NCI-H2227 (cell line): ENCODE measurements around the gene S100A8.

Experiments used
- DNase-seq: peaks from one replicate; lab custom pipeline; 2025; ENCODE audit not compliant: unreplicated experiment; lab: John Stamatoyannopoulos, UW

Gene S100A8

DNA sequence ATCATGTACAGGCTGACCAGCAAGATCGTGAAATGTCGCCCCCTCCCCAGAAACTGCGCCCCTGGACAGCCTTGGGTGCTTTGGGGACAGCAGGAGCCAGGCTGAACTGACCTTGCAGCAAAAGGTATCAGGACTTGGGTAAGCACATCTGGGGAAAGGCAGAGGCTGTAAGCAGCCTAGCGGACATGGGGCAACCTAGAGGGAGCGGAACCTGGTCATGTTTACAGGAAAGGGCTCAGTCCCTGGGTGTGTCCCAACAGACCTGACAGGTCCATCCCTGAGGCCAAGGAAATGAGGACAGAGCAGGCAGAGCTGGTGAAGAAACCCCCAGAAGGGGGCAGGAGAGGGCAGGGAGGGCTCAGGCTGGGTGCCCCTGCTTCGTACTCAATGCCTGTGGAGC is 3.1 kb upstream of the S100A8 start:
- no peak for DNase-seq

DNA sequence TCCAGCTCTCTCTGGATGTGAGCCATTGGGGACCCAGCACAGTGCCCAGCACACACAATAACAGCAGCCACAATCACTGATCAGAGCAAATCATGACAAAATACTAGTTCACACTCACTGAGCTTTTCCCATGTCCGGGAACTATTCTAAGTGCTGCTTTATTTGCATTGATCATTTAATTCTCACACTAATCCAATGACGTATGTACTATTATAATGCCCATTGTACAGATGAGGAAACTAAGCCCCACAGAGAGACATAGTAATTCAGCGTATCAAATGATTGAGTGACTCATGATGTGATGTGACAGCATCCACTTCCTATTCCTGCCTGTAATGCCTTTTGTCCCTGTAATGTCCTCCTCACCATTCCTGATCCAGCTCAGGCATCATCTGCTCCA is 1.9 kb upstream of the S100A8 start:
- no peak for DNase-seq

DNA sequence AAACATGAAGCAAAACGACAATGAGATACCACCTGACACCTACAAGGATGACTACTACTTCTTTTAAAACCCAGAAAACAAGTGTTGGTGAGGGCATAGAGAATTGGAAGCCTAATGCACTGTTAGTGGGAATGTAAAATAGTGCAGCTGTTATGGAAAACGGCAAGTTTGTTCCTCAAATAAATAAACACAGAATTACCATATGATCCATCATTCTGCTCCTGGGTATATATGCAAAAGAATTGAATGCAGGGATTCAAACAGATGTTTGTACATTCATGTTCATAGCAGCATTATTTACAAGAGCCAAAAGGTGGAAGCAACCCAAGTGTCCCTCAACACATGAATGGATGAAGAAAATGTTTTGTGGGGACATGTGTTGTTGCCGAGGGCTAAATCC is 1.4 kb upstream of the S100A8 start:
- no peak for DNase-seq

DNA sequence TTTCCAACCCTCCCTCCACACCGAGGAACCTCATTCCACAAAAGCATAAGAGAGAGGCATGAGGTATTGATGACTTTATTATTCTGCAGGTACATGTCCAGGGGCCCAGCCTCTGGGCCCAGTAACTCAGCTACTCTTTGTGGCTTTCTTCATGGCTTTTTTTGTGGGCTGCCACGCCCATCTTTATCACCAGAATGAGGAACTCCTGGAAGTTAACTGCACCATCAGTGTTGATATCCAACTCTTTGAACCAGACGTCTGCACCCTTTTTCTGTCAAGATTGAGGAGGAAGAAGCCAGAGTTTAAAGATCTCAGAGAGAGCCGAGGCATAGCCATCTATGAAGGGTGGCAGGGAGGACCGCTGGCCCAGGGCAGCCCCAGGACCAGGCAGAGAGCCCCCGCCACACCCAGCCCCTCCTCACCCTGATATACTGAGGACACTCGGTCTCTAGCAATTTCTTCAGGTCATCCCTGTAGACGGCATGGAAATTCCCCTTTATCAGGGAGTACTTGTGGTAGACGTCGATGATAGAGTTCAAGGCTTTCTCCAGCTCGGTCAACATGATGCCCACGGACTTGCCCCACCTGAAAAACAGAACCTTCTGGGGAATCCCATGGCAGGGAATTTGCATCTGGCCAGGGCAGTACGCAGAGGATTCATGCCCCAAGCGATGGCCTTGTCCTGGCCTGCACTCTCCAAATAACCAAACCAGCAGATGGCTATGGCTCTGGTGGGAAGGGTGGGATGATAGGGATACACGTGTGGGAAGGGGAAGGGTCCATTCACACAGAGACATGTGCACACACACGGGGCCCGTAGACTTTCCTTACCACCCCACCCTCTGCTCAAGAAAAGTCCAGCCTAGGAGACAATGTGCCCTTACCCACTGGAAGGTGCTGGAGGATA is 647 bp downstream of the S100A8 start:
- no peak for DNase-seq

DNA sequence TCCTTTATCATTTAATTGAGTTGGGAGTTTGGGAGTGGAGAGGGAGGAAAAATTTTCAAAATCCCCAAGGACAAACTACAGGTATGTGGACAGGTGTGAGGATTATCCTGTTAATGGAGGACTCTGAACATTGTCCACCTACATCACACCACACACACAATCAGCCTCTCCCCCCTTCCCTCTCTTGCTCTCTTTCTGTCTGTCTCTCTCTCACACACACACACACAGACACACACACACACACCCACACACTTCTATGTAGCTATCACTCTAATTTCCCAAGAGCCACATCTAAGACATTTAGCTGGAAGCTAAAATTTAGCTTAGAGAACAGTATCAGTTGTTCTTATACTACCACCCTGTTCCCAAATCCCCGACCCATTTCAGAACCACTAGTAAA is 1.5 kb downstream of the S100A8 start:
- no peak for DNase-seq

DNA sequence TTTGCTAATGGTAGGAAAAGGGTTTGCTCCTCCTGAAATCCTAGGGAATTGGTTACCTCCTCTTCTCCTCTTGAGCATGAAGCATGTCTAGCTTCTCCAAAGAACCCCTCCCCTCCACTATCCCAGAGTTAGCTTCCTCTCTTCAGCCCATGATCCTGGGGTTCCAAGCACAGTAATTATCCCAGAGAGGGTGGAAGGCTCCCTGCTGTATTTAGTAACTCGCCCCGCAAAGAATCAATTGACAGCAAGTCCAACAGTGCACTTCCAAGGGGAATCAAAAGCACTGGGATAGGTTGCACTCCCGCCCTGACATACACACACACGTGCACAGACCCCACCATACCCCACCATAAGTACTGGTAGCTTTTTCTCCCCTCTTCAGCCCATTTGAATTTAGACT is 3.1 kb downstream of the S100A8 start:
- no peak for DNase-seq

DNA sequence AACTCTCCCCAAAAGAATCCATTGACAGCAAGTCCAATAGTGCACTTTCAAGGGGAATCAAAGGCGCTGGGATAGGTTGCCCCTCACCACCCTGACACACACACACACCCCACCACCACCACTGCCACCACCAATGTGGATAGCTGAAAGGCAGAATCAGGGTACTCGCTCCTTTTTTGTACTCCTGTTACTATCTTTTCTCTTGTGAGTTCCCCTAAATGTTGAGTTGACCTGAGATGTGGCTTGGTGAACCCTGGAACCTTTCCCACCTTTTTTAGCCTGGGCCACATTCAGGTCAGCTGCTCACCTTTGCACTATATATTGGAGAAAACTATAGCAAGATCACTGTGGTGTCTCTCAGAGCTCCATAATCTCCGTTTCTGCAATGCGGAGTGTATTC is 3.9 kb downstream of the S100A8 start:
- no peak for DNase-seq

DNA sequence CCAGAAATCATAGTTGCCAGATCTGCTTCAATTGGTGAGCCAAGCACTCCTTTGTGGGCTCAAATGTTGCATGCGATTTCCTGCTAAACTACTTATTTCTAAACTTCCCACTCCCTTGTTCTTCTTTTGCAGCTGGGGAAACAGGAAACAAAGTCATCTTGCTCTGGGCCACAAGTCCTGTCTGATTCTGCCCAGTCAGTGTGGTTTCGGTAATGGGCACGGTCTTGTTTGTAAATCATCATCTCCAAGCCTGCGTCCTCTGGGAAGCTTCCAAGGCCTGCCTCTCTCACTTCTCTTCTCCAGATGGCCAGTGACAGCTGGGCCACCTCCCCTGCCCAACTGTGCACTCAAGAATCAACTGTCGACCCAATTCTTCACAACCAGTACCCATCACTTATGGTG is 4.4 kb downstream of the S100A8 start:
- no peak for DNase-seq

DNA sequence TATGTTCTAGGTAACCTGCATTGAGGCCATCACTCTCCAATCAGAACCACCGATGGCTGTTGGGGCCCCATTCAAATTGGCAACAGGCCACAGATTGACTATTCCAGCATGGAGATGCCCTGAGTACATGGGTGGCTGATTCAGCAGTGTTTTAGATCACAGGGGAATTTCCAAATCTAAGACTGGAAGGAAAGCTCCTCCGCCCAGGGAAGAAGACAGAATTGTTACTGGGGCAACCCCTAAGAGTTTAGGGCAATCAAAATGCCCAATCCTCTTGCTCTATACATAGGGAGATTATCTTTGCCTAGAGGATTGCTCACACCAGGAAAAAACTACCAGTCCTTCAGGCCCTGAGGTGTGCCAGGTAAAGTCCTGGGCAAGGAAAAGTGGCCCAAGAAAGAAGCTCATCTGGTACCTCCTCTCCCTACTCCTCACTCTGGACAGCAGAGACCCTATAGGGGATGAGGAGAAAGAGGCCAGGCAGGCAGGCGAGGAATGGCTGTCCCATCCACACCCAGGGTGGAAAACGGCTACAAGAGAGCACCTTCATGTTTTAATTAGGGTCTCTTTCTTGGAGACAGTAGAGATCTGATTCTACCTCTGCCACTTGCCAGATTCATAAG is 5.8 kb downstream of the S100A8 start:
- DNase-seq = no peak

DNA sequence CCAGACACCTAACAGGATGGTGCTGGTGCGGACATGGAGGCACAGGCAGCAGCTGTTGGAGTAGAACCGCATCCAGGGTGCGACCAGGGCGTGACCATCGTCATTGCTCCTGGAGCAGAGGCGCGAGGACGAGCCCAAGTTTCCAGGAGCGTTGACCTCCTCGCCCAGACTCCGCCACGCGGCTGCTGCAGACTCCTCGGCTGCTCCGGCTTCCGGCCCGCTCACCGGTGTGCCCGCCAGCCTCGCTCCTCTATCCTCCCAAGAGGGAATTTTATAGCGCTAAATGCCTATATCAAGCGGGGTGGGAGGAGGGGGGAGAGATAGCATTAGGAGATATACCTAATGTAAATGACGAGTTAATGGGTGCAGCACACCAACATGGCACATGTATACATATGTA is 10.2 kb downstream of the S100A8 start:
- no peak for DNase-seq

DNA sequence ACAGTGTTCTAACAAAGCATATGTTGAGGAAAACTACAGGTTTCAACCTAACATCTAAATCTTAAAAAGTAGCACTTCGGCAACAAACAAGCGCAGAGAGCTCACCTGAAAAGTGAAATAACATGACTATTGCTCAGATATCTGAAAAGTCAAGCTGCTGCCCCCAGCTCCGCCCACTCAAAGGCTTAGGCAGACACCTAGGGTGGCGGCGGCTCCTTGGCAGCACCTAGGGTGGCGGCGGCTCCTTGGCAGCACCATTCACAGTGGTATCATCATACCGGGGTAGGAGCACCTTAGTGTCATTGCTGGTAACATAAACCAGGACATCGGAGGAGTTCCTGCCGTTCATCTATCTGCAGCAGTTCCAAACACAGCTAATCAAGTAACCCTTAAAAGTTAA is 11.3 kb downstream of the S100A8 start:
- DNase-seq = no peak

DNA sequence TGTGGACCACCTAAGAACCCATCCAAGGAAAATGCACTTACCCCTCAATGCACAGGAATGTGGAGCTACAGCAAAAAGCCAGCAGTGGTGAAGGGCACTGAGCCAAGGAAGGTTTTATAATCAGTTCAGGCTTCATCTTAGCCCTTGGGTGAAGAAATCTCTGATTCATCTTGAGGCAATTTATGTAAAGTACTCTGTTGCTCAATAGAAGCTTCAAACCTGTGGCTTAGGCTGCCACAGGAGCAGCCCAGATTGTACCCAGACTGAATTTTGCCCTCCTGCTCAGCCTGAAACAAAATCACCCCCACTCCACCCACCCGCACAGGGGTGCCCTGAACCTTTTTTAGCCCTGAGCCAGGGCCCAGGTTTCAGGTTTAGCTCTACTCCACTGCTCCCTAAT is 15.4 kb downstream of the S100A8 start, which contains the start of gene S100A12:
Gene S100A12 (minus strand): TSS at position 111 of the 400 bp plus-strand sequence. CDS start 1,029 bp downstream, outside the sequence.
- DNase-seq = no peak

DNA sequence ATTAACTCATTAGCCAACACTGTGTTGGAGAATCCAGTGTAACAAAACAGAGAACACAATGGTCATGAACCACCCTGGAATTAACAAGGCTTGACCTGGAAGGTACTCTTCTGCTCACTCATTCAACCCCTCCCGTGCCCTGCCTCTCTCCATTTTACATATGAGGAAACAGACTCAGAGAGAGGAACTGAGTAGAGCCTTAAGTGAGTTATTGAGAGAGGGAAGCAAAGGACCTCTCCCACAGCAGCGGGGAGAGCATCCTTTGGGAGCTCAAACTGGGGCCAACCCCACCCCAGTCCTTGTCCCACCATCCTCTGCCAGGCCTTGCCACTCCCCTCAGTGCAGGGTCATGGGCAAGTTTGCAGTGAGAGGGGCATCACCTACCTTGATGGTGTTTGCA is 16.8 kb downstream of the S100A8 start:
- no peak for DNase-seq

DNA sequence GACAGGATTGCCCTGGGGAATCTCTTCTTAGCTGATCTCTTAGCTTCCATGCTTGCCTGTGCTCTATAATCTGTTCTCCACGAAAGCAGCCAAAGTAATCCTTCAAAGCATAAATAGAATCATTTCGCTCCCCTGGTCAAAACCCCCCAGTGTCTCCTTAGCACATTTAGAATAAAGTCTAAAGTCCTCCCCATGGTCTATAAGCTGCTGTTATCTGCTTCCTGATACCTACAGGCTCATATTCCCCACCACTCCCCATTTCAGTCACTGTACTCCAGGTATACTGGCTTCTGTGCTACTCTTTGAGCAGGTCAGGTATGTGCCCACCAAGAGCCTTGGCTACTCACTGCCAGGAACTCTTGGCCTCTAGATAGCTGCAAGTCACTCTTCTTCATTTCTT is 18.3 kb downstream of the S100A8 start:
- no peak for DNase-seq

DNA sequence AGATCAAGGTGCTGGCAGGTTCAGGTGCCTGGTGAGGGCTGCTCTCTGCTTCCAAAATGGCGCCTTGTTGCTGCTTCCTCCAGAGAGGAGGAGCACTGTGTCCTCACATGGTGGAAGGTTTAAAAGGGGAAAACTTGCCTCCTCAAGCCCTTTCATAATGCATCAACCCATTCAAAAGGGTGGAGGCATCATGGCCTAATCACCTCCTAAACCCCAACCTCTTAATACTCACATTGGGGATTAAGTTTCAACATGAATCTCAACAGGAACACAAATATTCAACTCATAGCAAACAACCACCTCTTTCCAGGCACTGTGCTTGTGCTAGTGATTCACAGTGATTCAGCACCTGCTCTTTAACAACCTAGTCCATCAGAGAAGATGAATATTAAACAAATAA is 19.6 kb downstream of the S100A8 start:
- DNase-seq = no peak

DNA sequence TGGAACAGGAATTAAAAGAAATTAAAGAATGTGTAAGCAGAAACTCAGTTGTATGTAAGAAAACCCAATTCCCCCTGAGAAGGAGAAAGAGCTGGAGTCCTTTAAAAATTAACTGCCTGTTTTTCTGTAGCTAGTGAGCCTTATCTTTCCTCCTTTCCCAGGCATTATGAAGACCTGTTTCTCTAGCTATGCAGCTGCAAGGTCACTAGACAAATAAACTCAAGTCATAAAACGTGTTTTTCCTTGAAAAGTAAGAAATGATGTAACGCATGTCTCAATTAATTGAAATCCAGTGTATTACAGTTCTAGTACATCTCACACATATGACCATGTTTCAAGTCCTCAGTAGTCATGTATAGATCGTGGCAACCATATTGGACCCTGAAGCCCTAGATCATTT is 20.7 kb downstream of the S100A8 start:
- no peak for DNase-seq

DNA sequence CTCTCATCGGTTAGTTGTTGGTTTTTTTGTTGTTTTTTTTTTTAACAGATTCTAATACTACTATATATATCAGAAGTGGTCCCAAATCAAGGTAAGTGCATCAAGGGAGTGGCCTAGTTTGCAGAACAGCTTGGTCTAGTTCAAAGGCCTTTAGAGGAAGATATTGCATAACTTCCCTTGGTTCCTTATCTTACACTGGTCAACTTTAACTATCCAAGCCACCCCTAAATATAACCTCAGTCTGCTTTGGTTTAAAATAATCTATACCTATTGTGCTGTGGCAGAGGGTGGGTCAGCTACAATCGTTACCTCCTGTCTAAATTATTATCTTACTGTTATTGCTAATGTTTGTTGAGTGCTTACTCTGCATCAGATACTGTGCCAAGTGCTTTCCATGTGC is 22.4 kb downstream of the S100A8 start:
- no peak for DNase-seq

DNA sequence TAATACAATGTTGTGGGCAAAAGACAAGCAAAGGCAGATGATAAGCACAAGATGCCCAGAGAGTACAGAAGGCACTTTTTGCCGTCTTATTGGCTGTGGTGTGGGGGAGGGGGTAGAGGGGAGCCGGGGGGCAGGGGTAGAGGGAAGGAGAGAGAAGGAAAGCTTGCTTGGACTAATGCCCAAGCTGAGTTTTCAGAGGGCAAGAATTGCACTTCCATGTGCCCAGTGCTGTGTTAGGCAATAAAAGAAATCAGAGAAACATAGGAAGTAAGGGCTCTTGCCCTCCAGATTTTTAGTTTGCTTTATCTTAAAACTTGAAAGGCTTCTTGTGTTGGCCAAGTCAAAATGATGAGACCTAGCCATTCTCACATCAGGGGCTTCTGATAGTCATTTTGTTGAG is 23.8 kb downstream of the S100A8 start:
- DNase-seq = no peak

DNA sequence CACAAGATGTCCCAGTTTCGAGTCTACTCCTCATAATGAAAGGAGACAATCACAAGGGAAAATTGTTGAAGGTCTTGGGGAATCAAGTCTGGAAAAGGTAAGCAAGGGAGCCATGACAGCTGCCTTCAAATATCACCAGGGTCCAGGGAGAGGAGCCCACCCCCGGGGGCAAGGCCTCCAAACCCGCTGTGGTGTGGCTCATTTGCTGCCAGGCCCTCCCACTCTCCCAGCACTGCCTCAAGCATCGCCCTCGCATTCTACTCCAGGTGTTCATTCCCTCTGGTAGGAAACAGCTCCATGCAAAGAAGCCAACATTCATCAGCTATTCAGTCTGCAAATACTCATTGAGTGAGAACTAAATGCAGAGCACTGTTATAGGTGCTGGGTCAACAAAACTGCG is 24.6 kb downstream of the S100A8 start:
- no peak for DNase-seq

DNA sequence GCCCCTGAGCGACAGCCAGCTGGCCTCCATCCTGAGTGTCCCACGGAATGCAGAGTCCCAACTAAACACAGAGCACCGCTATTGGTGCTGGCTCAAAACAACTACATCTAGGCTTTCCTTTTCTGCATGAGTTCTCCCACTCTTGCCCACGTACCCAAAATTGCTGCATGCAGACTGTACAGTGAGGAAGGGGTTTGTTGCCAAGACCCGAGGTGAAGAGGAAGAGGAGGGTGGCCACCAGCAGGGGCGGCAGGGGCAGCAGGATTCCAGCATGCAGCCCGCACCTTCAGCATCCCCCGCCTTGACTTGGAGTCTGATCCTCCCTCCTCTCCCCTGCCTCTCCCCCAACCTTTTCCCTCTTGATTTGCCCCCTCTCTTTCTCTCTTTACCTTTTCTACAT is 25.2 kb downstream of the S100A8 start:
- no peak for DNase-seq

DNA sequence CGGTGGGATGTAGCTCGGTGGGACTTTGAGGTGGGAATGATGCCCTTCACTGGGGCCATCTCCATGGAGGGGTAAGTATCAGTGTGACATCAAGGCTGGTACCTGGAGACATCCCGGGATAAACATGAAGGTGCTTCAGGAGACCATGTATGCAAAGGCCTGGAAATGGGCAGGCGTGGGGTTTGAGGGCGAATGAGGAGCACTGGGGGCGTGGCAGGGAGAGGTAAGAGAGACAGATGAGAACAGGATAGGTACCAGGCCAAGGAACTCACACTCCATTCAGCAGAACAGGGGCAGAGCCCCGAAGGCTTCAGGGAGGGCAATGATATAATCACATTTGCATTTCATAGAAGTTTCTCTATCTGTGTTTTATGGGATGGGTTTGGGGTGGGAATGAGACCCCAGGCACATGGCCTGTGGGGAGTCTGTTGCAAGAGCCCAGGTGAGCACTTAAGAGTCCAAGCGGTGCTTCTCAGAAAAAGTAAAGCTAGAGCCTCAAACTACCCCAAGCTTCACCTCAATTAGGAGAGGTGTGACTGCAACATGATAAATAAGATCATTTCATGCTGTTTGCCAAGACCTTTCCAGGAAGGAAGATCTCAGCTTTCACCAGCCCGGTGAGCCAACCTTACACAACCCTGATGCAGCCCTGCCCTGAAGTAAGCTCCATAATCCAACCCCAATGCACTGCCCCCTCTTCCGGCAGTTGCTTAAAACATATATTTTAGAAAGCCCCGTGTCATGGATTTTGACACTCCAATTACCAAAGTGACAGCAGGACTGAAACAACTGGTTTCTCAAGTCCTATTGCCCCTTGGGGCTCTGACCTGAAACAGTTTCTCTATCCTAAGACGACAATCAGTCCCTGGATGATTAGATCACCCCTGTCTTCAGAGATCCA is 25.9 kb downstream of the S100A8 start:
- no peak for DNase-seq

DNA sequence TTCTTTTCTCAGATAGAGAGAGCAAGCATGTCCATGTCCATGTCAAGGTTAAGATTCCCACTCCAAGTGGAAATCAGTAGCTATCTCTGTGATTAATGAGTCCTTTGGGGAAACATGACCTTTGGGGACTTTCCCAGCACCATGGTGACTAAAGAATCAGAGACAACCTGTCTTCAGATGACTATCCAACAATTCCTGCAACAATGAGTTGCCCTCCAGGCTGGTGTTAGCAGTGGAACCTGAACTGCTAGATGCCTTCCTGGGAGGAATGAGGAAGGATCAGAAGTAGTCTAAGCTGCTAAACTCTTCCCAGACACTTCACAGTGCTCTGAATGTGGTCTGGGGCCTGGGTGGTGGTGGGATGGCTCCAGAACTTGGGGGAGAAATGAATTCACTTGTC is 26.7 kb downstream of the S100A8 start:
- DNase-seq = no peak
